ENCODE results near the gene PCSK6.

Gene PCSK6

DNA sequence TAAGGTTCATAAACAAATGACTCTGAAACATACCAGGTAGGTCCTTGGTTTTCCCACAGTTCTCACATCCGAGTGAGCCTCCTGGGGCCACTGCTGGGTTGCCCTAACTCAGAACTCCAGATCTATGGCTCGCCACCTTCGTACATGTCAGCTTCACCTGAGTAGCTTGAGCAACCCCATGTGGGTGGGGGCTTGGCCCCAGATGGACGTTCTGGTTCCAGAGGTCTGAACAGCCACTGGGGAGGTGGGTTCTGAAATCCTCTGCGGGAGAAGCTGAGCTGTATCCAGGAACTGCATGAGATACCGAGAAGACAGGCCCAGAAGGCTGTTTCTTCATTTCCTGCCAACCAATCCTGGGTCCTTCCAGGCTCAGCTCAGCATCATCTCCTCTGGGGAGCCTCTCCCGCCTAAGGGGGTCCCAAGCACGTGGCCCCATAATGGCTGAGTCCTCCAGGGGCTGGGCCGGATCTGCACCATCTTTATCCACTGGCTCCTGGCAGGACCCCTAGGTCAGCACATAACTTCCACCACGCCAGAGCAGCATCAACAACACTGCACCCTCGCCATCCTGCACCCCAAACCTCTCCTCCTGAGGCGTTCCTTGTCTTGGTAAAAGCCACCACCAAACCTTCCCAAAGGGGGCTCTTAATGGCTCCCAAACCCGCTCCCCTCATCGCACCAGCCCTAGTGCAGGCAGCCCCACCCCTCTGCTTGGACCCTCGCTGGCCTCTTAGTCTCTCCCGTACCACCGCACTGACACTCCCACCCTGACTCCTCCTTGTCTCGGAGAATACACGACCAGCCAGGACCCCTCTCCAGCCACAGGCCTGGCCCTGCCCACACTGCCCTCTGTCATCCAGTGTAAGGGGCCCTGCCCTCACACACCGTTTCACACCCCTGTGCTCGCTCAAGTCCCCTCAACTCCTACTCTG, 39.8 kb downstream of the PCSK6 start:
- TF ChIP-seq GATA2 (IDR thresholded peaks at IDR 0.05; ENCODE audit: low read depth, low read length) = no peak
- TF ChIP-seq GATA3 (IDR thresholded peaks at IDR 0.05; ENCODE audit: low read depth, low read length) = no peak

DNA sequence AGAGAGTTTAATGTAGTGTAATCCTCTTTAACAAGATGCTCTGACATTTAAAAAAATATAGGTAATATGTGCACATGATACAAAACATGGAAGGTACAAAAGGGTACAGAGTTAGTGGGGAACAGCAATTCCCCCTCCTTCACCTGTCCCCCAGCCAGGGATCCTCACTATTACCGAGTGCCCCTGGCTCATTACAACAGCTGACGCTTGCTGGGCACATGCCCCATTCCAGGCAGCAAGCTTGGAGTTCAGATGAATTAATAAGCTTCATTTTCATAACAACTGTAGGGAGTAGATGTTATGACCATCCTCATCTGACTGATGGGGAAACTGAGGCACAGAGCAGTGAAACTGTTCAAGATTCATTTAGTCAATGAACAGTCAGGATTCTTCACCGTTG, 41.2 kb downstream of the PCSK6 start:
- TF ChIP-seq GATA3 (IDR thresholded peaks at IDR 0.05; ENCODE audit: low read depth, low read length) (no peak), GATA2 (IDR thresholded peaks at IDR 0.05; ENCODE audit: low read depth, low read length) (no peak)

DNA sequence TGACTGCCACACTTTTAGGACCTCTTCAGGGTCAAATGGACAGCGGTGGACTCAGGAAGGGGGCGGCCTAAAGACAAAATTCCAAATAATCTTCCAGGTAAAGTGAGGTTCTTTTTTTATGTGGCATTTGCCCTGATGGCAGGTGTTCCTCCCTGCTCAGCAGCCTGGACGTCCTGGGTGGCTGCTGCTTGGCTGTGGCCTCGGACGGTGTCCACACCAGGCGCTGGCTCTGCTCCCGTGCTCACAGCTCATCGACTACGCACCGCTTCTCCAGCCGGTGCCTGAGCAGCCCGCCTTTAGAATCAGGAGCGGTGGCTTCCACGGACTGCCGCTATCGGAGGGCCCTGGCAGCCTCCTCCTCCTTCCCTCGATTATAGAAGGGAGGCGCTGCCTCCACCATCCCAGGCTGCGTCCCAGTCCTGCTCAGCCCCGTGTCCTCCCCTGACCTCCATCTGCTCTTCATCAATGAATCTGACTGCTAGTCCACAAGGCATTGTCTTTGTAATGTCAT, 41.9 kb downstream of the PCSK6 start:
- no peak for TF ChIP-seq GATA3 (IDR thresholded peaks at IDR 0.05; ENCODE audit: low read depth, low read length)
- no peak for TF ChIP-seq GATA2 (IDR thresholded peaks at IDR 0.05; ENCODE audit: low read depth, low read length)

- TF ChIP-seq GATA3 (IDR thresholded peaks at IDR 0.05; ENCODE audit: low read depth, low read length) (no peak), GATA2 (IDR thresholded peaks at IDR 0.05; ENCODE audit: low read depth, low read length) (no peak)
These were observed 42.4 kb downstream of the PCSK6 start for GRCh38 chr15:101447168-101447533.

DNA sequence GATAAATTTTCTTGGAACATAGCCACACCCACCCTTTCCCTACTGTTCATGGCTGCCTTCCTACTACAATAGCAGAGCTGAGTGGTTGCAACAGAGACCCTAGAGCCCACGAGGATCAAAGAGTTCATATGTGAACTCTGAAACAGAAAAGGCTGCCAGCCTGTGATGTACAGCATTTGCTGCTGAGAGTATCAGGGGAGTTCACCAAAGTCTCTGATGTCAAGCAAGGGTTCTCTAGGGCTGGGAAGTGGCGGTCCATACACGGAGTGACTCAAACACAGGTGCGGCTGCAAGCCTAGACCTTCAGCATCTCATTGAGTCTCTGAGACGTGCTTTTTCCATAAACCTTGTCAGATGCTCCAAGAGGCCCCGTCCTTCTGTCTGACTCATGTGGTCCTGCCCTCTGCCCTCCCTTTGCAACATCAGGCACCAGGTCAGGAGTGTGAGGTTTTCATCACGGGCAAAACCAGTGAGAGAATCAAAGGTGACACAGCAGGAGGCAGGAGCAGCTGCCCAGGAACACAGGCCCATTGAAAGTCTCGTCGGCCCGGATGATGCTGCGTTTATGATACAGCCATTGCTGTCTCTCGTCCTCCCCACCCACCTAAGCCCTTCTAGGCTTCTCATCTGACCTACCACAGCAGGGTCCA, 42.9 kb downstream of the PCSK6 start:
- TF ChIP-seq GATA2 (IDR thresholded peaks at IDR 0.05; ENCODE audit: low read depth, low read length) = no peak
- no peak for TF ChIP-seq GATA3 (IDR thresholded peaks at IDR 0.05; ENCODE audit: low read depth, low read length)

DNA sequence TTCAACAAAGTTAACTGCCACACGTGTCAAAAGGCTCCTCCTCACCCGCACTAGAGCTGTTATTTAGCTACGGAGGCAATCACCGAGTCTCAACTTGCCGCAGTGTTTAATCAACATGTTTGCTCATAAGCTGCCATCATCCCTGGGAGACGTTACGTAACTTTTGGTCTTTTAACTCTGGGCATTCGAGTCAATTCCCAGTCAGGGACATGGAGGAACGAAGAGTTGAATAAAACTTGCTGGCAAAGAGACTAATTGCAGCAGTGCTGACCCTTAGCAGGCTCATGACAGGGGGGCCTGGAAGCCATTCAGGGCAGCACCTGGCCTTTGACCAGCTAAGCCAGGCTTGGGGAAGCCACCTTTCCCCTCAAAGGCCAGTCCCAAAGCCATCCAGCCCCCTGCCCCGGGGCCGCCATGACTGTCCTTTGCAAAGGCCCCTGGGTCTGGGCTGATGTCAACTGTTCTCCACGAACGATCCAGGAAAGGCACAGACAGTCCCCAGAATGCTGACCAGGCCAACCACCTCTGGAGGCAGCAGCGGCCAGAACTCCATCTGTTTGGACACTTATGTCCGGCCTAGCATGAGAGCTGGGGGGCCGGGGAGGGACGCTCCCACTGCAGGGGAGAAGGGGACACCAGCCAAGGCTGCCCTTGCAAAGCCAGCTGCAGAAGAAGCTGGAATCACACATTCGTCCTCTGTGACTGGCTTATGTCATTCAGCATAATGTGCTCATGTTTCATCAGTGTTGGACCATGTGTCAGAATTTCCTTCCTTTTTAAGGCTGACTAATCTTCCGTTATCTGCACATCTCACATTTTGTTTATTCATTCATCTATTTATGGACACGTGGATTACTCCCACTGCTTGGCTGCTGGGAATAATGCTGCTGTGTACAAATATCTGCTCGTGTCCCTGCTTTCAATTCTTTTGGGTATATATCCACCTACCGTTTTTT, 43.7 kb downstream of the PCSK6 start:
- TF ChIP-seq GATA3 (IDR thresholded peaks at IDR 0.05; ENCODE audit: low read depth, low read length) (no peak), GATA2 (IDR thresholded peaks at IDR 0.05; ENCODE audit: low read depth, low read length) (no peak)

GRCh38 chr15:101444807-101445508, 44.5 kb downstream of the PCSK6 start:
- TF ChIP-seq GATA3 (IDR thresholded peaks at IDR 0.05; ENCODE audit: low read depth, low read length) (no peak), GATA2 (IDR thresholded peaks at IDR 0.05; ENCODE audit: low read depth, low read length) (no peak)

DNA sequence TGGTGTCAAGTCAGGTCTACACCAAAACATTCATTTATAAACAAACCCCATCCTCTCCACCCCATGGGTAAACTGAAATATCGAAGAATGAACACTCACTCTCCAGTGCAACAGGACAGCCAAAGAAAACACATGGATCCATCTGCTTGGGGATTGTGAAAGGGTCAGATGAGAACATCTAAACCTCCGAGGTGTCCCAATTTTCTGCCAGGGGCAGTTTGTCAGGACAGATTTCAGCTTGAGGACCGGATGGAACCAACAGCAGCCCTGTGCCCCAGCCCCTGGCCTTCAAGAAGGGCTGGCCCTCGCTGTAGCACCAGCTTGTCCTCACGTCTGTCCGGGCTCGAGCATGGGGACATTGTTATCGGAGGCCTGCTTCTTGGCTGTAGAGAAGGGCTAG, 45.5 kb downstream of the PCSK6 start:
- TF ChIP-seq GATA3 (IDR thresholded peaks at IDR 0.05; ENCODE audit: low read depth, low read length) (no peak), GATA2 (IDR thresholded peaks at IDR 0.05; ENCODE audit: low read depth, low read length) (no peak)

- TF ChIP-seq GATA3 (IDR thresholded peaks at IDR 0.05; ENCODE audit: low read depth, low read length) (no peak), GATA2 (IDR thresholded peaks at IDR 0.05; ENCODE audit: low read depth, low read length) (no peak)
These were observed 47.2 kb downstream of the PCSK6 start for GRCh38 chr15:101442272-101442671.

GRCh38 chr15:101441696-101442095, 47.8 kb downstream of the PCSK6 start:
- TF ChIP-seq GATA2 (IDR thresholded peaks at IDR 0.05; ENCODE audit: low read depth, low read length) = no peak
- no peak for TF ChIP-seq GATA3 (IDR thresholded peaks at IDR 0.05; ENCODE audit: low read depth, low read length)

GRCh38 chr15:101440846-101441590, 48.5 kb downstream of the PCSK6 start:
- TF ChIP-seq GATA3 (IDR thresholded peaks at IDR 0.05; ENCODE audit: low read depth, low read length) = no peak
- no peak for TF ChIP-seq GATA2 (IDR thresholded peaks at IDR 0.05; ENCODE audit: low read depth, low read length)

- TF ChIP-seq GATA2 (IDR thresholded peaks at IDR 0.05; ENCODE audit: low read depth, low read length) (no peak), GATA3 (IDR thresholded peaks at IDR 0.05; ENCODE audit: low read depth, low read length) (no peak)
These were observed 49.6 kb downstream of the PCSK6 start for GRCh38 chr15:101439920-101440319.
